Suprapubic skin (tissue), 4 donors: Measurements from ENCODE around the gene LARP4B. TPM values are rescaled to one million over a fixed set of nuclear protein-coding genes. Genes with fewer than 3 reads are reported as not detected.

Experiments used
- DNase-seq, 2 donors: peaks; one replicate each; pipeline ENCODE4 v3.0.0-alpha.2; 2019; ENCODE audit warnings: low spot score in 2 of 2
- H3K27ac ChIP-seq: fragments of 200-600 bp; sonication (generic); one replicate; pipeline ENCODE4 v1.5.1; 2019
- H3K27me3 ChIP-seq: fragments of 200-600 bp; sonication (generic); one replicate; pipeline ENCODE4 v1.5.1; 2019
- H3K36me3 ChIP-seq: fragments of 200-600 bp; sonication (generic); one replicate; pipeline ENCODE4 v1.5.1; 2019
- H3K4me1 ChIP-seq: fragments of 200-600 bp; sonication (generic); one replicate; pipeline ENCODE4 v1.5.1; 2019
- H3K4me3 ChIP-seq: fragments of 200-600 bp; sonication (generic); one replicate; pipeline ENCODE4 v1.5.1; 2019; ENCODE audit warnings: mild to moderate bottlenecking
- H3K9me3 ChIP-seq: fragments of 200-600 bp; sonication (generic); one replicate; pipeline ENCODE4 v1.5.1; 2019
- CTCF ChIP-seq, 2 donors: fragments of 200-600 bp in 1 of 2; fragments of 450-650 bp in 1 of 2; sonication (generic) in 1 of 2; IDR thresholded peaks; one replicate each; pipeline ENCODE4 v1.5.1; 2016 to 2019; ENCODE audit warnings: antibody characterized with exemption in 2 of 2, mild to moderate bottlenecking in 1 of 2, moderate library complexity in 1 of 2
- EP300 ChIP-seq: sonication (generic); formaldehyde crosslinking; IDR thresholded peaks from one replicate; pipeline ENCODE4 v1.6.1; 2017; ENCODE audit warnings: antibody characterized with exemption
- POLR2A ChIP-seq, 2 donors: fragments of 450-650 bp; IDR thresholded peaks; one replicate each; pipeline ENCODE4 v1.6.1; 2017; ENCODE audit warnings: antibody characterized with exemption in 2 of 2, mild to moderate bottlenecking in 2 of 2, moderate library complexity in 2 of 2
- POLR2AphosphoS5 ChIP-seq, 3 donors: sonication (generic); formaldehyde crosslinking; IDR thresholded peaks; one replicate each; pipeline ENCODE4 v1.6.1; 2017; ENCODE audit warnings: antibody characterized with exemption in 3 of 3
- WGBS: methylation state at CpG from one replicate; pipeline ENCODE4 v1.1.5; 2018; 5-methylcytosine and 5-hydroxymethylcytosine counted together
- total RNA-seq, 4 donors: library from RNA; depleted of rRNA; stranded (reverse); fragments of >200 nt; gene quantifications; one replicate each; pipeline ENCODE4 v1.1.0, GENCODE V29; 2016

The LARP4B gene
- total RNA-seq, 4 donors from 2014 or later, result 53.5 to 100 (median 69.7) TPM

GRCh38 chr10:846126-846685, 85.3 kb downstream of the LARP4B start:
- WGBS, result 91% methylated on average over 7 of the region's 7 CpGs

GRCh38 chr10:845526-845925, 86.0 kb downstream of the LARP4B start:
- TF ChIP-seq EP300, result no peak
- TF ChIP-seq POLR2A (IDR thresholded peaks at IDR 0.05), result no peak
- TF ChIP-seq POLR2AphosphoS5 (IDR thresholded peaks at IDR 0.05), result no peak
- no peak for TF ChIP-seq CTCF (IDR thresholded peaks at IDR 0.05)

More at GRCh38 chr10:846126-846685, 85.3 kb downstream of the LARP4B start:
- Histone ChIP-seq H3K4me3 (no peak overlapping the region), H3K9me3 (no peaks in the 10 kb centered on the region), H3K27me3 (no peaks in the 10 kb centered on the region), H3K4me1 (peaks cover 4% of the 10 kb centered on the region), H3K36me3 (peaks cover 28% of the 10 kb centered on the region), H3K27ac (no peak overlapping the region)
- no peak for DNase-seq
- no peak for TF ChIP-seq EP300
- TF ChIP-seq POLR2AphosphoS5 (IDR thresholded peaks at IDR 0.05), result no peak
- no peak for TF ChIP-seq POLR2A (IDR thresholded peaks at IDR 0.05)
- no peak for TF ChIP-seq CTCF (IDR thresholded peaks at IDR 0.05)

GRCh38 chr10:844552-844951, 87.0 kb downstream of the LARP4B start:
- TF ChIP-seq EP300 (no peak), POLR2AphosphoS5 (IDR thresholded peaks at IDR 0.05) (no peak), CTCF (IDR thresholded peaks at IDR 0.05) (no peak), POLR2A (IDR thresholded peaks at IDR 0.05) (no peak)
- WGBS, result 66% methylated on average over 8 of the region's 8 CpGs
- no peak overlapping the region for H3K27ac ChIP-seq
- H3K27me3 ChIP-seq, result no peaks in the 10 kb centered on the region
- DNase-seq, result no peak
- H3K4me3 ChIP-seq, result no peak overlapping the region
- H3K36me3 ChIP-seq, result peaks cover 42% of the 10 kb centered on the region
- H3K9me3 ChIP-seq, result no peaks in the 10 kb centered on the region
- peaks cover 4% of the 10 kb centered on the region for H3K4me1 ChIP-seq

More at GRCh38 chr10:845526-845925, 86.0 kb downstream of the LARP4B start:
- H3K27ac ChIP-seq, result no peak overlapping the region
- H3K27me3 ChIP-seq, result no peaks in the 10 kb centered on the region
- peaks cover 35% of the 10 kb centered on the region for H3K36me3 ChIP-seq
- DNase-seq, result no peak
- peaks cover 4% of the 10 kb centered on the region for H3K4me1 ChIP-seq
- no peaks in the 10 kb centered on the region for H3K9me3 ChIP-seq
- 73% methylated on average over 3 of the region's 3 CpGs for WGBS
- no peak overlapping the region for H3K4me3 ChIP-seq

GRCh38 chr10:843703-844102, 87.8 kb downstream of the LARP4B start:
- 100% methylated on average over 1 of the region's 1 CpG for WGBS
- peaks cover 51% of the 10 kb centered on the region for H3K36me3 ChIP-seq
- no peaks in the 10 kb centered on the region for H3K27me3 ChIP-seq
- no peak for DNase-seq
- H3K4me1 ChIP-seq, result peaks cover 4% of the 10 kb centered on the region
- H3K27ac ChIP-seq, result no peak overlapping the region
- H3K4me3 ChIP-seq, result no peak overlapping the region
- no peaks in the 10 kb centered on the region for H3K9me3 ChIP-seq
- TF ChIP-seq POLR2AphosphoS5 (IDR thresholded peaks at IDR 0.05) (no peak), CTCF (IDR thresholded peaks at IDR 0.05) (no peak), POLR2A (IDR thresholded peaks at IDR 0.05) (no peak), EP300 (no peak)

GRCh38 chr10:842795-843194, 88.7 kb downstream of the LARP4B start:
- DNase-seq, result no peak
- H3K9me3 ChIP-seq, result no peaks in the 10 kb centered on the region
- H3K4me3 ChIP-seq, result no peak overlapping the region
- TF ChIP-seq POLR2AphosphoS5 (IDR thresholded peaks at IDR 0.05) (no peak), CTCF (IDR thresholded peaks at IDR 0.05) (no peak), POLR2A (IDR thresholded peaks at IDR 0.05) (no peak), EP300 (no peak)
- WGBS, result 93% methylated on average over 6 of the region's 6 CpGs
- H3K27me3 ChIP-seq, result no peaks in the 10 kb centered on the region
- H3K4me1 ChIP-seq, result peaks cover 4% of the 10 kb centered on the region
- peaks cover 55% of the 10 kb centered on the region for H3K36me3 ChIP-seq
- no peak overlapping the region for H3K27ac ChIP-seq
